Measurements from ENCODE around the gene GREB1L. TPM values are rescaled to one million over a fixed set of nuclear protein-coding genes. Genes with fewer than 3 reads are reported as not detected.

GREB1L gene
- total and polyA plus RNA-seq, 4 donors, result 1.1 to 6.0 (median 3.9) TPM

DNA sequence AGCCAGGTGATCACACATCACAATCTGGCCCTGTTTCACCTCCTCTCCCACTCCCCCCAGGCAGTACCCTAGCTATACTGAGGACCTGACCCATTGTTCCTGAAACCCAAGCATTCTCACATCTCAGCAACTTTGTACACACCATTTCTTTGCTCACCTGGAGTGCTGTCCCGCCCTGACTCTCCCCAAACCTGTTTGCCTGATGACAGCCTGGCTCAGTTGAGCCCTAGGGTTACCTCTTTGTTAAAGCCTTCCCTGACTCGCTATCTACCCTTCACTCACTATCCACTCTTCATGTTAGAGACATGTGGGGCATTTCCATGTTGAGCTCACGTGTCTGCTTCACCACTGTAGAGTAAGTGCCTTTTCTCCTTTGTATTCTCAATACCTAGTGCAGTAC, 49.1 kb downstream of the GREB1L start:
- no peak for ATAC-seq (ENCODE audit: low FRiP score)
- no peak for DNase-seq
- H3K4me1 ChIP-seq (ENCODE audit: control insufficient read depth in 1 of 2, insufficient read depth in 2 of 2, low read length in 2 of 2), result peaks cover 0 to 2% of the 10 kb centered on the region in 2 donors
- no peaks in the 10 kb centered on the region for H3K36me3 ChIP-seq (ENCODE audit: control insufficient read depth in 1 of 2, insufficient read depth in 2 of 2, low read length in 1 of 2)
- no peaks in the 10 kb centered on the region for H3K27me3 ChIP-seq (ENCODE audit: control insufficient read depth in 1 of 2, insufficient read depth in 2 of 2, low read length in 1 of 2)
- H3K9me3 ChIP-seq (ENCODE audit: control insufficient read depth, low read length), result no peaks in the 10 kb centered on the region
- H3K27ac ChIP-seq (ENCODE audit: low read depth in 1 of 2, low read length in 2 of 2), result no peak overlapping the region
- intact Hi-C loops (cut with DNase I), result no loop called here
- no peak overlapping the region for H3K4me3 ChIP-seq (ENCODE audit: low read length in 2 of 2)
- WGBS, 2 donors, result 95 to 98% methylated on average over 3 of the region's 3 CpGs

DNA sequence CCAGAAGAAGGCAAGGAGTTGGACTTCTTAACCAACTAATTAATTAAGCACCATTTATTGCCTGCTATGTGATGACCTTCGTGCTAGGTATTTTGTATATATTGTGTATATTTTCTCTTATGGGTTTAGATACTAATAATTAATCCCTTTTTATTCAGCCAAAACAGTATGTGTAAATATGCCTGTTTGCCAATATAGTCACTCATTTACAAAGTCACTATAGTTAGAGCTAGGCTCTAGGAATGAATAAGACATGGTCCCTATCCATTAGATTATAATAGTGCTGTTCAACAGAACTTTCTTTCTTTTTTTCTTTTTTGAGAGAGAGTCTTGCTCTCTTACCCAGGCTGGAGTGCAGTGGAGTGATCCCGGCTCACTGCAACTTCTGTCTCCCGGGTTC, 51.4 kb downstream of the GREB1L start:
- intact Hi-C loops (cut with DNase I), result no loop called here
- no peaks in the 10 kb centered on the region for H3K36me3 ChIP-seq (ENCODE audit: control insufficient read depth in 1 of 2, insufficient read depth in 2 of 2, low read length in 1 of 2)
- H3K4me1 ChIP-seq (ENCODE audit: control insufficient read depth in 1 of 2, insufficient read depth in 2 of 2, low read length in 2 of 2), result peaks cover 0 to 2% of the 10 kb centered on the region in 2 donors
- no peak for DNase-seq
- H3K4me3 ChIP-seq (ENCODE audit: low read length in 2 of 2), result no peak overlapping the region
- no peaks in the 10 kb centered on the region for H3K9me3 ChIP-seq (ENCODE audit: control insufficient read depth, low read length)
- no peak for ATAC-seq (ENCODE audit: low FRiP score)
- H3K27ac ChIP-seq (ENCODE audit: low read depth in 1 of 2, low read length in 2 of 2), result no peak overlapping the region
- 97 to 100% methylated on average over 3 of the region's 3 CpGs for WGBS, 2 donors
- H3K27me3 ChIP-seq (ENCODE audit: control insufficient read depth in 1 of 2, insufficient read depth in 2 of 2, low read length in 1 of 2), result no peaks in the 10 kb centered on the region

DNA sequence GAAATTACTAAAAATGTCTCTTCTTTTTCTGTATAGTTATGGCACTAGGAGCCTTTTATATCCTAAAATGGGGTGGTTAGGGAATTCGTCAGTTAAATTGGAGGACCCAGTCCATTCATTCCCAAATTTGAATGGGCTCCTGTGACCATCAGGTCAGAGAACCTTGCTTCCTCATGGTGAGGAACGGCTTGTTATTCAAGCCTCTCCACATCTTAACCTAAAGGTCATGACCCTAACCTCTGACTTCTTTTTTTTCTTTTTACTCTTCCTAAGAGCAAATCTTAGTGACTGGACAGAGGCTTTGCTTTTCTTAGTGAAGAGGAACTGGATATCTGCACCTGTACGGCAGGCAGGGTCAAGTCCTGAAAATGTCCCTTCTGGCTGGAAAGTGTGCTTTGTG, 53.1 kb downstream of the GREB1L start:
- WGBS, 2 donors, result 82 to 92% methylated on average over 3 of the region's 3 CpGs
- ATAC-seq (ENCODE audit: low FRiP score) (no peak), DNase-seq (no peak)
- H3K36me3 ChIP-seq (ENCODE audit: control insufficient read depth in 1 of 2, insufficient read depth in 2 of 2, low read length in 1 of 2), result no peaks in the 10 kb centered on the region
- no peak overlapping the region for H3K4me3 ChIP-seq (ENCODE audit: low read length in 2 of 2)
- H3K27ac ChIP-seq (ENCODE audit: low read depth in 1 of 2, low read length in 2 of 2), result no peak overlapping the region
- no peaks in the 10 kb centered on the region for H3K27me3 ChIP-seq (ENCODE audit: control insufficient read depth in 1 of 2, insufficient read depth in 2 of 2, low read length in 1 of 2)
- peaks cover 0 to 2% of the 10 kb centered on the region in 2 donors for H3K4me1 ChIP-seq (ENCODE audit: control insufficient read depth in 1 of 2, insufficient read depth in 2 of 2, low read length in 2 of 2)
- no peaks in the 10 kb centered on the region for H3K9me3 ChIP-seq (ENCODE audit: control insufficient read depth, low read length)
- intact Hi-C loops (cut with DNase I), result no loop called here

DNA sequence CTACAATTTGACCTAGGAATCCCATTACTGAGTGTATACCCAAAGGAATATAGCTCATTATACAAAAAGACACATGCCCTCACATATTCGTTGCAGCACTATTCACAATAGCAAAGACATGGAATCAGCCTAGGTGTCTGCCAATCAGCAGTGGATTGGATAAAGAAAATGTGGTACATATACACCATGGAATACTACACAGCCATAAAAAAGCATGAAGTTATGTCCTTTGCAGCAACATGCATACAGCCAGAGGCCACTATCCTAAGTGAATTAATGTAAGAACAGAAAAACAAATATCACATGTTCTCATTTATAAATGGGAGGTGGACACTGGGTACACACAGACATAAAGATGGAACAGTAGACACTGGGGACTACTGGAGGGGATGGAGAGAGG, 54.0 kb downstream of the GREB1L start:
- H3K27ac ChIP-seq (ENCODE audit: low read depth in 1 of 2, low read length in 2 of 2), result no peak overlapping the region
- no peaks in the 10 kb centered on the region for H3K9me3 ChIP-seq (ENCODE audit: control insufficient read depth, low read length)
- peaks cover 0 to 2% of the 10 kb centered on the region in 2 donors for H3K4me1 ChIP-seq (ENCODE audit: control insufficient read depth in 1 of 2, insufficient read depth in 2 of 2, low read length in 2 of 2)
- DNase-seq (no peak), ATAC-seq (ENCODE audit: low FRiP score) (no peak)
- H3K27me3 ChIP-seq (ENCODE audit: control insufficient read depth in 1 of 2, insufficient read depth in 2 of 2, low read length in 1 of 2), result no peaks in the 10 kb centered on the region
- H3K4me3 ChIP-seq (ENCODE audit: low read length in 2 of 2), result no peak overlapping the region
- intact Hi-C loops (cut with DNase I), result no loop called here
- no peaks in the 10 kb centered on the region for H3K36me3 ChIP-seq (ENCODE audit: control insufficient read depth in 1 of 2, insufficient read depth in 2 of 2, low read length in 1 of 2)
- WGBS, 2 donors, result 97 to 100% methylated on average over 1 of the region's 1 CpG

DNA sequence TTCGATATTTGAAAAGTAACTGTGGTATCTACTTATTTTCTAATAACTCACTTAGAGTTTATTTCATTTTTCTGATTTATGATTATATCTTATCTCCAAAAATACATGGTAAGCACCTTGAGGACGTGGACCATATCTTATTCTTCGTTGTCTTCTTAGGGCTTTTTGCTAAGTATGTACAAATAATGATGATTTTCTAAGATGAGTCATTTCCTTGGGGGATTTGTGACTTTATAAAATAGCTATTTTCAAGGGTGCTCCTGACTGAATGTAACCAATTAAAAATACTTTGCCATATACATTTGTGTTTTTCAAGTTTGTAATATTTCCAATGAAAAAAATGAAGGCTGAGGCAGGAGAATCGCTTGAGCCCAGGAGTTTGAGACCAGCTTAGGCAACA, 56.3 kb downstream of the GREB1L start:
- H3K4me3 ChIP-seq (ENCODE audit: low read length in 2 of 2), result no peak overlapping the region
- H3K27ac ChIP-seq (ENCODE audit: low read depth in 1 of 2, low read length in 2 of 2), result no peak overlapping the region
- H3K4me1 ChIP-seq (ENCODE audit: control insufficient read depth in 1 of 2, insufficient read depth in 2 of 2, low read length in 2 of 2), result peaks cover 0 to 2% of the 10 kb centered on the region in 2 donors
- ATAC-seq (ENCODE audit: low FRiP score) (no peak), DNase-seq (no peak)
- H3K36me3 ChIP-seq (ENCODE audit: control insufficient read depth in 1 of 2, insufficient read depth in 2 of 2, low read length in 1 of 2), result no peaks in the 10 kb centered on the region
- 73 to 75% methylated on average over 4 of the region's 4 CpGs for WGBS, 2 donors
- intact Hi-C loops (cut with DNase I), result no loop called here
- no peaks in the 10 kb centered on the region for H3K27me3 ChIP-seq (ENCODE audit: control insufficient read depth in 1 of 2, insufficient read depth in 2 of 2, low read length in 1 of 2)
- H3K9me3 ChIP-seq (ENCODE audit: control insufficient read depth, low read length), result no peaks in the 10 kb centered on the region

DNA sequence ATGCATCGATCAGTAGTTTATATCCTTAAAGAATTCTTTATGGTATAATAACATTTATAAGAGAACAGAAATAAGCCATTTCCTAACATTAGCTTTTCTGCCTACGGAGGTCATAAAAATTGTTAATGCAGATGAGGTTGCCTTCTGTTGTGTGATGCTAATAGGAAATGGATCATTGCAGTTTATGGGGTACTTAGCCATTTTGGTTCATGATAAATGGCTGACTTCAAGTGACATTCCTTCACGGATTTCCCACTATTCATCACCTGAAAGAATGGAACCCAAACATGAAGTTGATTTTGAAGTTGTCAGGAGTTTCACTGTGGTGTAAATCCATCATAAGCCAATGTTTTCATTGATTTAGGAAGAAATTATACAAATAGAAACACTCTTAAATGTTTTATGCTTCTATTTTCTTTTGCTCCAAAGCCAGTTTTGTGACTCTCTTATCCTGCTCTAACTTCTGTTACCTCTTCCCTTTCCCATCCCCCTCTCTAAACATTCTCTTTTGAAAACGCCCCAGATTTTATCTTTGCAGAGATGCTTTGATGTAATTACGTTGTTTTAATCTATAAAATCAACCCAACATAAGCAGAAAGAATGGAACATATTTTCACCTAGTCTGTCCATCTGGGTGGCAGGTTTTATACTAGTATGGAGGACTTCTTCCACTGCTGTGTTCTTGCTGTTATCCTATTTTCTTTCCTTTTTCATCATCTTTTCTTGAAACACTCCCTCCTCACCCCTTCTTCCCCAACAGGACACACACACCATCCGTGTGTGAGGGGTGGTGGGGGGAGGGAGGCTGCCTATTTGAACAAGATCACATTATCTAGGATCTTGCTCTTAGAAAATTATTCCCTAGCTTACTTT, 58.2 kb downstream of the GREB1L start:
- no peaks in the 10 kb centered on the region for H3K27me3 ChIP-seq (ENCODE audit: control insufficient read depth in 1 of 2, insufficient read depth in 2 of 2, low read length in 1 of 2)
- H3K27ac ChIP-seq (ENCODE audit: low read depth in 1 of 2, low read length in 2 of 2), result no peak overlapping the region
- H3K9me3 ChIP-seq (ENCODE audit: control insufficient read depth, low read length), result no peaks in the 10 kb centered on the region
- ATAC-seq (ENCODE audit: low FRiP score) (no peak), DNase-seq (no peak)
- no peak overlapping the region for H3K4me3 ChIP-seq (ENCODE audit: low read length in 2 of 2)
- peaks cover 0 to 2% of the 10 kb centered on the region in 2 donors for H3K4me1 ChIP-seq (ENCODE audit: control insufficient read depth in 1 of 2, insufficient read depth in 2 of 2, low read length in 2 of 2)
- 43 to 52% methylated on average over 6 of the region's 6 CpGs for WGBS, 2 donors
- intact Hi-C loops (cut with DNase I), result loop anchor here in 1 of 2 donors (10.0 kb wide), 1 partner anchor 45 kb away; no protein-coding TSS in a partner anchor
- no peaks in the 10 kb centered on the region for H3K36me3 ChIP-seq (ENCODE audit: control insufficient read depth in 1 of 2, insufficient read depth in 2 of 2, low read length in 1 of 2)

DNA sequence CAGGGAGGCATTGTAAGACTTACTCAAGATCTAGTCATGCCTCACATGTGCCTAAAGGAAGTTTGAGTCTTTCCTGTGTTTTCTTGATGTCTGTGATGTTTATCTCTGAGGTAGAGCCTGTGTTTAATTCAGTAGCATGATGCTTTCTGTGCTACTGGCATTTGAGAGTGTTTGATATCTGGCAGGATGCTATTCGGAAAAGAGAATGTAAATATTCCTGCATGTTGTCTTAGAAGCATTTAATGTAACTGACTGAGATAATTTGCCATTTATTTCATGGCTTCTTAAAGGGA, 58.8 kb downstream of the GREB1L start:
- H3K36me3 ChIP-seq (ENCODE audit: control insufficient read depth in 1 of 2, insufficient read depth in 2 of 2, low read length in 1 of 2), result no peaks in the 10 kb centered on the region
- H3K4me1 ChIP-seq (ENCODE audit: control insufficient read depth in 1 of 2, insufficient read depth in 2 of 2, low read length in 2 of 2), result peaks cover under 1 to 2% of the 10 kb centered on the region in 2 donors
- WGBS, 2 donors, result 82 to 87% methylated on average over 1 of the region's 1 CpG
- no peak overlapping the region for H3K27ac ChIP-seq (ENCODE audit: low read depth in 1 of 2, low read length in 2 of 2)
- DNase-seq (no peak), ATAC-seq (ENCODE audit: low FRiP score) (no peak)
- intact Hi-C loops (cut with DNase I), result loop anchor here in 1 of 2 donors (10.0 kb wide), 1 partner anchor 46 kb away; no protein-coding TSS in a partner anchor
- H3K9me3 ChIP-seq (ENCODE audit: control insufficient read depth, low read length), result no peaks in the 10 kb centered on the region
- no peaks in the 10 kb centered on the region for H3K27me3 ChIP-seq (ENCODE audit: control insufficient read depth in 1 of 2, insufficient read depth in 2 of 2, low read length in 1 of 2)
- H3K4me3 ChIP-seq (ENCODE audit: low read length in 2 of 2), result no peak overlapping the region

DNA sequence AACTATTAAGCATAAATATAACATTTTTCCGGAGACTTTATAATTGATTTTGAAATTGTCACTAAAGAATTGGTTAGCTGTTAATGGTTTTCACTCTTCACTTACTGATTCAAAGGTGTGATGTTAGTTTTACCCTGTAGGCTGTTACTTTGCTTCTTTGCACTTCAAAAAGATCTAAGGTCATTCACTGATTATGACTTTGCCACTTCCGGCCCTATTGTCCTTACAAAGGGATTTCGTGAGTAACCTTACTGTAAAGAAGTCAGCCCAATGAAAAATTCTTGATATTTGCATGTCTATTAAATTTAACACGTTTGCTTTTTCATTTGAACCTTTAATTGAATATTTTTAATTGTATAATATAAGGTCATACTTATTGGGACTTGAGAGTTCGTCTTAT, 61.4 kb downstream of the GREB1L start:
- intact Hi-C loops (cut with DNase I), result loop anchor here in 1 of 2 donors (10.0 kb wide), 1 partner anchor 49 kb away; no protein-coding TSS in a partner anchor
- no peaks in the 10 kb centered on the region for H3K27me3 ChIP-seq (ENCODE audit: control insufficient read depth in 1 of 2, insufficient read depth in 2 of 2, low read length in 1 of 2)
- 74 to 78% methylated on average over 5 of the region's 5 CpGs for WGBS, 2 donors
- no peak for DNase-seq
- H3K27ac ChIP-seq (ENCODE audit: low read depth in 1 of 2, low read length in 2 of 2), result no peak overlapping the region
- H3K4me3 ChIP-seq (ENCODE audit: low read length in 2 of 2), result no peak overlapping the region
- H3K4me1 ChIP-seq (ENCODE audit: control insufficient read depth in 1 of 2, insufficient read depth in 2 of 2, low read length in 2 of 2), result peaks cover 2% of the 10 kb centered on the region in 2 donors
- ATAC-seq (ENCODE audit: low FRiP score), result no peak
- H3K36me3 ChIP-seq (ENCODE audit: control insufficient read depth in 1 of 2, insufficient read depth in 2 of 2, low read length in 1 of 2), result no peaks in the 10 kb centered on the region
- no peaks in the 10 kb centered on the region for H3K9me3 ChIP-seq (ENCODE audit: control insufficient read depth, low read length)

DNA sequence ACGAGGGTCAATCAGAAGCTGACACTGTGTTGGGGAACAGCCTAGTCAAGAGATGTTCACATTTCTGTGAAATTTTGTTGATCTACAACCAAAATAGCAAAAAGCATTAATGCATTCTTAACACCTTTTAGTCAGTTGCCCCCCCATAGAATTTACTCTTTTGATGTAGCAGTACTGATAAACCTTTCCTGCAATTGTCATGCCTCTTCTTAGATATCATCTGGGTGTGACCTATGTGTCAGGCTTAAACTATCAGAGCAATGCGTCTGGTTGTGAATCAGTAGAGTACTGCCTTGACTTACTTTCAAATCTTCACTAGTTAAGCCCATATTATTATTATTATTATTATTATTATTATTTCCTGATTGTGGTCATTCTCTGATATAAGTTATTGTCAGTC, 61.9 kb downstream of the GREB1L start:
- no peaks in the 10 kb centered on the region for H3K9me3 ChIP-seq (ENCODE audit: control insufficient read depth, low read length)
- DNase-seq (no peak), ATAC-seq (ENCODE audit: low FRiP score) (no peak)
- H3K36me3 ChIP-seq (ENCODE audit: control insufficient read depth in 1 of 2, insufficient read depth in 2 of 2, low read length in 1 of 2), result no peaks in the 10 kb centered on the region
- peaks cover 2% of the 10 kb centered on the region in 2 donors for H3K4me1 ChIP-seq (ENCODE audit: control insufficient read depth in 1 of 2, insufficient read depth in 2 of 2, low read length in 2 of 2)
- intact Hi-C loops (cut with DNase I), result loop anchor here in 1 of 2 donors (10.0 kb wide), 1 partner anchor 49 kb away; no protein-coding TSS in a partner anchor
- no peak overlapping the region for H3K27ac ChIP-seq (ENCODE audit: low read depth in 1 of 2, low read length in 2 of 2)
- WGBS, 2 donors, result 77 to 96% methylated on average over 2 of the region's 2 CpGs
- H3K4me3 ChIP-seq (ENCODE audit: low read length in 2 of 2), result no peak overlapping the region
- no peaks in the 10 kb centered on the region for H3K27me3 ChIP-seq (ENCODE audit: control insufficient read depth in 1 of 2, insufficient read depth in 2 of 2, low read length in 1 of 2)
